Uterus (tissue), 4 donors: Measurements from ENCODE around the gene WWOX. TPM values are rescaled to one million over a fixed set of nuclear protein-coding genes. Genes with fewer than 3 reads are reported as not detected.
"Not testable (repeated sequence)": the region's sequence is repeated elsewhere in the genome, so short reads cannot be mapped to it uniquely, and the experiment has no call there.

ENCODE experiments used
- DNase-seq, 2 donors: peaks; one replicate each; pipeline ENCODE4 v3.0.0-alpha.2; 2019 to 2020
- H3K27ac ChIP-seq, 2 donors: fragments of 200-600 bp; sonication (generic); 1 replicate in 1 of 2; 2 replicates in 1 of 2; pipeline ENCODE4 v1.5.1; 2016 to 2018
- H3K27me3 ChIP-seq, 2 donors: fragments of 200-600 bp; sonication (generic); one replicate each; pipeline ENCODE4 v1.5.1; 2018 to 2019; ENCODE audit warnings: control low read depth in 1 of 2
- H3K36me3 ChIP-seq, 2 donors: fragments of 200-600 bp; sonication (generic); one replicate each; pipeline ENCODE4 v1.5.1; 2019; ENCODE audit warnings: control low read depth in 1 of 2
- H3K4me1 ChIP-seq, 2 donors: fragments of 200-600 bp; sonication (generic); one replicate each; pipeline ENCODE4 v1.5.1; 2018 to 2019; ENCODE audit warnings: control low read depth in 1 of 2
- H3K4me3 ChIP-seq, 2 donors: fragments of 200-600 bp; sonication (generic); 1 replicate in 1 of 2; 2 replicates in 1 of 2; pipeline ENCODE4 v1.5.1; 2018 to 2019; ENCODE audit warnings: mild to moderate bottlenecking in 1 of 2
- H3K9me3 ChIP-seq, 2 donors: fragments of 200-600 bp; sonication (generic); one replicate each; pipeline ENCODE4 v1.5.1; 2019; ENCODE audit warnings: control low read depth in 1 of 2
- POLR2A ChIP-seq, 2 donors: fragments of 450-650 bp; IDR thresholded peaks; one replicate each; pipeline ENCODE4 v1.6.1; 2016; ENCODE audit warnings: antibody characterized with exemption in 2 of 2, mild to moderate bottlenecking in 1 of 2, moderate library complexity in 1 of 2
- intact Hi-C: fragments of 100-400 bp; cut with DNase I; formaldehyde crosslinking; loops from one replicate; pipeline ENCODE4 v1.15.1; 2023; ENCODE audit warnings: low total_unique reads
- total RNA-seq, 4 donors: library from RNA; depleted of rRNA in 3 of 4; stranded (reverse); fragments of >200 nt in 3 of 4; gene quantifications; one replicate each; pipeline versions ENCODE4 v1.1.0 to v1.2.4, GENCODE V29; 2014 to 2023
- TF ChIP-seq, protein P1 (sequence below), 4 experiments: fragments of 200-600 bp in 2 of 4; fragments of 450-650 bp in 2 of 4; sonication (generic) in 2 of 4; IDR thresholded peaks; one replicate each; pipeline ENCODE4 v1.5.1; 2016 to 2019; ENCODE audit warnings: antibody characterized with exemption in 4 of 4, mild to moderate bottlenecking in 2 of 4, moderate library complexity in 1 of 4
- donor health status: DM: yes; HTN: yes; CAD: no.

WWOX gene
- total RNA-seq, 4 donors from 2014 or later, result 34.1 to 99.9 (median 55.8) TPM

DNA sequence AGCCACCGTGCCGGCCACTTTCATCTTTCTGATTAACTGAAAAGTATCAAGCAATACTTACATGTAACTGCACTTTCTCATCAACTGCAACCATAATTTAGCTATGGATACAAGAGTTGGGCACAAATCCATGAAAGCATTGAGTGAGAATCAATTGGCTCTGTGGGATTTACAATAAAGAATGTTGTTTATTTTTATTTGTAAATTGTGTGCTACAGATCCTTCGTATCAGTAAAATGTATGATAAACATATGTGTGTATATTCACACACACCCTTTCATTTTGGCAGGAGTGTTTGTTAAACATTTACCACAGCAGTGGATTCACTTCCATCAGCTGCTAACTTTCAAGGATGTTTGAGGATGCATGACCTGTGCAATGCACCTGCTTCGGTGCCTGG, 411.0 kb downstream of the WWOX start:
- DNase-seq, result no peak
- H3K4me1 ChIP-seq, result no peaks in the 10 kb centered on the region
- intact Hi-C loops, result no loop called here
- no peak overlapping the region for H3K4me3 ChIP-seq
- no peaks in the 10 kb centered on the region for H3K36me3 ChIP-seq
- no peaks in the 10 kb centered on the region for H3K9me3 ChIP-seq
- no peak overlapping the region for H3K27ac ChIP-seq
- no peaks in the 10 kb centered on the region for H3K27me3 ChIP-seq
- TF ChIP-seq POLR2A (IDR thresholded peaks at IDR 0.05), result no peak
- TF ChIP-seq, protein P1, sequence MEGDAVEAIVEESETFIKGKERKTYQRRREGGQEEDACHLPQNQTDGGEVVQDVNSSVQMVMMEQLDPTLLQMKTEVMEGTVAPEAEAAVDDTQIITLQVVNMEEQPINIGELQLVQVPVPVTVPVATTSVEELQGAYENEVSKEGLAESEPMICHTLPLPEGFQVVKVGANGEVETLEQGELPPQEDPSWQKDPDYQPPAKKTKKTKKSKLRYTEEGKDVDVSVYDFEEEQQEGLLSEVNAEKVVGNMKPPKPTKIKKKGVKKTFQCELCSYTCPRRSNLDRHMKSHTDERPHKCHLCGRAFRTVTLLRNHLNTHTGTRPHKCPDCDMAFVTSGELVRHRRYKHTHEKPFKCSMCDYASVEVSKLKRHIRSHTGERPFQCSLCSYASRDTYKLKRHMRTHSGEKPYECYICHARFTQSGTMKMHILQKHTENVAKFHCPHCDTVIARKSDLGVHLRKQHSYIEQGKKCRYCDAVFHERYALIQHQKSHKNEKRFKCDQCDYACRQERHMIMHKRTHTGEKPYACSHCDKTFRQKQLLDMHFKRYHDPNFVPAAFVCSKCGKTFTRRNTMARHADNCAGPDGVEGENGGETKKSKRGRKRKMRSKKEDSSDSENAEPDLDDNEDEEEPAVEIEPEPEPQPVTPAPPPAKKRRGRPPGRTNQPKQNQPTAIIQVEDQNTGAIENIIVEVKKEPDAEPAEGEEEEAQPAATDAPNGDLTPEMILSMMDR (IDR thresholded peaks at IDR 0.05), result no peak

DNA sequence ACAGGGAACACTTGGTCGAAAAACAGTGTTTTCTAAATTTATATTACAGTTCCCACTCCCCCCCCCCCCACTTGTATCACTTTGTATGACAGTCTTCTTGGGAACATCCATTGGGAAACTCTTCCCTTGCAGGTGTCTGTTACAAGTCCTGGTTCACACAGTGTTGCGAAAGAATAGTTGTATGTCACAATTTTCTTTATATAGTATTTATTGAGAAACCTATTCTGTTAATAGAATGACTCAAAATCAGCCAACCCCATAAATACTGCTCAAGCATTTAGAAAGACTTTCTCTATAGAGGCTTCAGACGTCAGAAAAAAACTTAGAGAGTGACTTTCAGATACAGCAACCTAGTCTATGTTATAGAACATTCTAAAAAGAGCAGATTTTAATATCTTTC, 414.4 kb downstream of the WWOX start:
- no peaks in the 10 kb centered on the region for H3K9me3 ChIP-seq
- no peak for TF ChIP-seq POLR2A (IDR thresholded peaks at IDR 0.05)
- TF ChIP-seq, protein P1 (IDR thresholded peaks at IDR 0.05), result no peak
- DNase-seq, result peak in 1 of 2 donors; percentile 40
- no peaks in the 10 kb centered on the region for H3K27me3 ChIP-seq
- intact Hi-C loops, result no loop called here
- H3K27ac ChIP-seq, result no peak overlapping the region
- no peaks in the 10 kb centered on the region for H3K36me3 ChIP-seq
- no peaks in the 10 kb centered on the region for H3K4me1 ChIP-seq
- H3K4me3 ChIP-seq, result no peak overlapping the region

DNA sequence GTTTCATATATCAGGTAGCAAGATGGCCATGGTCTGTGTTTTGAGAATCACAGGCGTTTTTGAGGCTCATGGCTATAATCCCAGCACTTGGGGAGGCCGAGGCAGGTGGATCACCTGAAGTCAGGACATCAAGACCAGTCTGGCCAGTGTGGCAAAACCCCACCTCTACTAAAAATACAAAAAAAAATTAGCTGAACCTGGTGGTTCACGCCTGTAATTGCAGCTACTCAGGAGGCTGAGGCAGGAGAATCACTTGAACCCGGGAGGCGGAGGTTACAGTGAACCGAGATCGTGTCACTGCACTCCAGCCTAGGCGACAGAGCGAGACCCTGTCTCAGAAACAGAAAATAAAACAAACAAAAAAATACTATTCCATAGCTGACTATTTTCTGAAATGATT, 415.4 kb downstream of the WWOX start:
- H3K36me3 ChIP-seq, H3K27me3 ChIP-seq, H3K9me3 ChIP-seq, DNase-seq, intact Hi-C loops, H3K27ac ChIP-seq, H3K4me1 ChIP-seq, H3K4me3 ChIP-seq: not testable (repeated sequence)

DNA sequence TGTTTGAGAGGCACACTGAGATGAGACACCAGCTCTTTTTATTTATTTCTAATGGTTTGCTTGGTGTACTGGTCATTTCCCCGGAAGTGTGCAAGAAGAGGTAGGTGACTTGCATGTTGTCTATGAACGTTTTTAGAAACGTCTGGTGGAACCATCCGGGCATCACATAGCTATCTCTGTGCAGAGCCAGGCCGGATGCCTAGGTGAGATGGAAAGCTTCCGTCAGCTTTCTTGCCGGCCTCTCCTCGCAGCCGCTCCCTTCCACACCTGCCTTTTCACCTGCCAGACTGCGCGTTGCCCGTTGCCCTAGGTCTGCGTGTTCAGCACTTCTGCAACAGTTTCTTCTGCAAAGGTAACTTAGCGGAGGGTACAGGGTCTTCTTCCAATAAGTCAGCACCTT, 416.0 kb downstream of the WWOX start:
- H3K4me3 ChIP-seq, result no peak overlapping the region
- no peaks in the 10 kb centered on the region for H3K4me1 ChIP-seq
- H3K27ac ChIP-seq, result no peak overlapping the region
- no peak for TF ChIP-seq POLR2A (IDR thresholded peaks at IDR 0.05)
- TF ChIP-seq, protein P1 (IDR thresholded peaks at IDR 0.05), result no peak
- intact Hi-C loops, result no loop called here
- no peaks in the 10 kb centered on the region for H3K27me3 ChIP-seq
- no peak for DNase-seq
- no peaks in the 10 kb centered on the region for H3K9me3 ChIP-seq
- H3K36me3 ChIP-seq, result no peaks in the 10 kb centered on the region

DNA sequence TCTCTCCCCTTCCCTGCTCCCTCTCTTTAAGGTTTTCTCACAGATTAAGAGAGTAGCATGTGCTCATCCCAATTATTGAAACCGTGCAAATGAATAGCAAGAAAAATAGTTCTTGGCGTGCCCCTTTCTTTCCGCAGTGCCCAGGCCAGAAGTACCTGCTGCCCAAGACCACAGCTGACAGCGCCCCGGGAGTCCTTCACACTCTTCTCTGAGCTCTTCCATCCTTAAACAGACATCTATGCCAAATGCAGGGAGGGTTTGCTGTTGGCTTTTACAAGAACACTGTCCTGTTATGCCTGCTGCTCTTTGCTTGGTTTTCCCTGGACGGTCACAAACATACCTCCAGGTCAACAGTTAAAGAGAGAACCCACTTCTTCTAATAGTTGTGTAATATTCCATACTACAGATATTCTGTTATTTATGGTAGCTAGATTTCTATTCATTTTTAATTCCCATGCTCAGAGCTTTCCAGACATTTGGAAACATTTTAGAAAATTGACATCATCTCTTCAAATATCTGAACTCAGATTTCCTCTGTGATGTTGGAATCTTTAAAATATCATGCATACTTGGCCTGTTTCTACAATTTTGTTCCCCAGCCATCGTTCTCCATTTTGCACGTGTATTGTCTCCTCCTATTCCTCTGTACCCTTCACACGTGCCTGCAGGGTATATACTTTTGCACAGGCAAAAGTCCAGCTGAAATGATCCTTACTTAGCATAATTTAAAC, 416.7 kb downstream of the WWOX start:
- Histone ChIP-seq H3K9me3 (no peaks in the 10 kb centered on the region), H3K4me3 (no peak overlapping the region), H3K27ac (no peak overlapping the region), H3K36me3 (no peaks in the 10 kb centered on the region), H3K27me3 (no peaks in the 10 kb centered on the region), H3K4me1 (no peaks in the 10 kb centered on the region)
- TF ChIP-seq POLR2A (IDR thresholded peaks at IDR 0.05), result no peak
- TF ChIP-seq, protein P1 (IDR thresholded peaks at IDR 0.05), result no peak
- no peak for DNase-seq
- intact Hi-C loops, result no loop called here
